Suppressor macrophage treated with lipopolysaccharide for 4 hours (primary cell): ENCODE results near the gene SLC22A5.
"Not testable (repeated sequence)": the region's sequence is repeated elsewhere in the genome, so short reads cannot be mapped to it uniquely, and the experiment has no call there.

ENCODE experiments used
- DNase-seq: peaks from one replicate; pipeline ENCODE4 v3.0.0-alpha.2; 2020

SLC22A5 gene

GRCh38 chr5:132389051-132389331, 19.5 kb downstream of the SLC22A5 start:
- no peak for DNase-seq

DNA sequence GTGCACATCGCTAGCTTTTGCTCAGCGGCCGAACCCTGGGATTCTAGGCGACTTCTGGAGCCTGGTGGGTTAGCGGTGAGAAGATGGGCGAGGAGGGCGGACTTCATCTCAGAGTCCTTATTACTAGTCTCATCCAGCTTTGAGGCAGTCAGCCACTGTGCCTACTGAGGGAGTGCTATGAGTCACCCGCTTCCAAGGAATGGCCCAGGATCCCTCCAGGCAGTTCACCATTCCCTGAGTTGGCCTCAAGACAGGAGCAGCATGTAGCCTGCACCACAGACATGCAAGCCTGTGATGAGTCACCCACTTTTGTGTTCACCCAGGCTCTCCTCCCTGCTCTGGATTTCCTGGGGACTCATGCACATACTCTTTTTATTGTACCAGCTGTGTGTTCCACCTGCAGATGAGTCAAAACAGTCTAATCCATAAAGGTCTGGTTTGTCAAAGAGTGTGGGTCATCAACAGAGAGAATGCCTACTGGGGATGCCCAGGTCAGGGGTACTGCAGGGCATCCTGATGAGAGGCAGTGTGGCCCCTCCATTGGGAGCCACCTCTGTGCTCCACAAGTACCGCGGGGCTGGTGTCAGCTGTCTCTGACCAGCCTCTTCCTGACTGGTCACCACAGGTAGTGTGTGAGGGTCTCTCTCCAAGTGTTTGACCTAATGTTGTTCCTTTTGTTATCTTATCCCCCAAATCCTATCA, 20.2 kb downstream of the SLC22A5 start:
- DNase-seq, result peak; percentile 39

DNA sequence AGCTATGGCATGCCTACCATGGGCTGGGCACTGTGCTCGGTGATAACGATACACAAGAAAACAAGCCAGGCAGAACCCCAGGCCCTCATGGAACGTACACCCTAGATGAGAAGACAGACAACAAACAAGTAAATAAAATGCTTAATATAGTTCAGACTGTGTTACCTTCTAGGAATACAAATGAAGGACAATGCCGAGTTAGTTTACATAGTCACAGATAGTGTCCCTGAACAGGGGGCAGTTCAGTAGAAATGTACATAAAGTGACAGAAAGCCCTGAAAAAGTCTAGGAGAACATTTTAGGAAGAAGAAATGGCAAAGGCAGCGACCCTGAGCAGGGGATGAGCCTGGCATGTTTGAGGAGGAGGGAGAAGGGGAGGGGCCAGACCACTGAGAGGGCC, 21.7 kb downstream of the SLC22A5 start:
- no peak for DNase-seq

GRCh38 chr5:132391870-132392269, 22.4 kb downstream of the SLC22A5 start:
- no peak for DNase-seq

GRCh38 chr5:132392411-132392810, 22.9 kb downstream of the SLC22A5 start:
- DNase-seq, result no peak

GRCh38 chr5:132392978-132393825, 23.7 kb downstream of the SLC22A5 start:
- DNase-seq, result no peak

DNA sequence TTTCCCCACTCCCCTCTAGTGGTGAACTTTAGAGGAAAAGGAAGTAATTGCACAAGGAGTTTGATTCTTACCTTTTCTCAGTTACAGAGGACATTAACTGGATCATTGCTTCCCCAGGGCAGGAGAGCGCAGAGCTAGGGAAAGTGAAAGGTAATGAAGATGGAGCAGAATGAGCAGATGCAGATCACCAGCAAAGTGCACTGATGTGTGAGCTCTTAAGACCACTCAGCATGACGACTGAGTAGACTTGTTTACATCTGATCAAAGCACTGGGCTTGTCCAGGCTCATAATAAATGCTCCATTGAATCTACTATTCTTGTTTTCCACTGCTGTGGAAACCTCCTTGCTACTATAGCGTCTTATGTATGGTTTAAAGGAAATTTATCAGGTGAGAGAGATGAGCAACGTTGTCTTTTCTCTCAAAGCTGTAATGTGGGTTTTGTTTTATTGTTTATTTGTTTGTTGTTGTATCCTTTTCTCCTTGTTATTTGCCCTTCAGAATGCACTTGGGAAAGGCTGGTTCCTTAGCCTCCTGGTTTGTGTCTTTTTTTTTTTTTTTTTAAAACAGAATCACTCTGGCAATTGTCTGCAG, 25.3 kb downstream of the SLC22A5 start:
- DNase-seq, result no peak

DNA sequence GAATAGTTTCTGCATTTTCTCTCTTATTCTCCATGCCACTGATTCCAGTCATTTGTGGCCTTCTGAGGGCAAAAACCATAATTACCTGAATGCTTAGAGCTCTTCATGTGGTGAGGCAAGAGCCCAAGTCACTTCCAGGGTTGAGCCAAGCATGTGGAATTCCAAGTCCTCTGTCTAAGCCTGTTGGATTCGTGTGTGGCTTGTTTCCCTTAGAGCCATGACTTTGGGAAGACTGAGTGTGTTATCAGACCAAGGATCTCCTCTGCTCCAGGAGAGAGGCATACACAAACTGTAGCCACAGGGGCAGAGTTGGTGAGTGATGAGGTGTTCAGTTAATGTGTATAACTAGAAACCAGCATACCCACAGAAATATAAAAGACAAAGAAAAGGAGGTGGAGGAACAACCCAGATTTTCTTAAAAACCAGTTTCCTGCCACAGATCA, 27.1 kb downstream of the SLC22A5 start:
- no peak for DNase-seq

GRCh38 chr5:132397224-132397623, 27.7 kb downstream of the SLC22A5 start:
- no peak for DNase-seq

- DNase-seq, result not testable (repeated sequence)
Observed at GRCh38 chr5:132397936-132398675, 28.6 kb downstream of the SLC22A5 start.

DNA sequence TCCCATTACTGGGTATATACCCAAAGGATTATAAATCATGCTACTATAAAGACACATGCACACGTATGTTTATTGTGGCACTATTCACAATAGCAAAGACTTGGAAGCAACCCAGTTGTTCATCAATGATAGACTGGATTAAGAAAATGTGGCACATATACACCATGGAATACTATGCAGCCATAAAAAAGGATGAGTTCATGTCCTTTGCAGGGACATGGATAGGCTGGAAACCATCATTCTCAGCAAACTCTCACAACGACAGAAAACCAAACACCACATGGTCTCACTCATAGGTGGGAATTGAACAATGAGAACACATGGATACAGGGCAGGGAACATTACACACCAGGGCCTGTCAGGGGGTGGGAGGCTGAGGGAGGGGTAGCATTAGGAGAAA, 34.5 kb downstream of the SLC22A5 start:
- DNase-seq, result not testable (repeated sequence)

- no peak for DNase-seq
Observed at GRCh38 chr5:132405646-132406045, 36.1 kb downstream of the SLC22A5 start.

DNA sequence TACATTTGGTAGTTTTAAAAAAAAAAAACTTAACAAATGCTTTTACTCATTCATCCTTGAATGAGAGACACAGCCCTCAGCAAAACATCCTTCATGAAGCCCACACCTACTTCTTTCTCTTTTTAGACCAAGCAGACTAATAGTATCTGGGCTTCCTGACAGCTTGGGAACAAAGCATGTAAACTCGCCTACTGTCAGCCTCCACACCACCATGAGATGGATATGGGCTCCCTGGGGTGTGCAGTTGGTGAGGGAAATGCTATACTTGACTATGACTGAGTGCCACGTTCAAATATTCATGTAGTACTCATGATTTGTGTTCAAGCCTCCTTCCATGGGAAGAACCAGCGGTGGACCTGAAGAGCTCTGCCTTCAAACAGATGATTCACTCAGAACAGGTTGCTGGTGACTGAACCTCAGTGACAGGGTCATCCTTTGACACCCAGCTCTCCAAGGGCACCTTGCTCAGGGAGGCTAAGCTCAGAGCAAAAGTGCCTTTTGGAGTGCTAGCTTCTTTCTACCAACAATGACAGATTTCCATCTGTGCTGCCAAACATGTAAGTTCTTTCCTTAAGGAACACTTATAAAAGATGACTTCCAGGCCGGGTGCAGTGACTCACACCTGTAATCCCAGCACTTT, 36.8 kb downstream of the SLC22A5 start:
- no peak for DNase-seq

GRCh38 chr5:132407970-132408369, 38.5 kb downstream of the SLC22A5 start:
- no peak for DNase-seq

GRCh38 chr5:132408456-132408855, 38.9 kb downstream of the SLC22A5 start:
- DNase-seq, result no peak

DNA sequence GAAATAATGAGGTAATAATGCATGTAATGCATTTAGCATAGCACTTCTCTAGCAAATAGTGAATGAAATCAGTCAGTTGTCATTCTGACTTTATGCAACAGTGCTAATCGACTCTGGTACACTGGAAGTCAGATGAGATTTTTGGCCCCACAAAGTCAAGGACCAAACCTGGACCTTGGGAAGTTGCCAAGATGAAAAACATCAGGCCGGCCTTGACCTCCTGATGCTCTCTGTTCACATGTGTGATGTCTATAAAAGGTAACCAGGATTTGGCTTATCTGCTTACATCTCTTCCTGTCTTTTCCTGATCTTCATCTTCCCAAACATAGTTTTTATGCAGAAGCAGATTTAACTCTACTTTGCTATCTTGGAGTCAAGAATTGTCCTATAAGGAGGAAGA, 39.5 kb downstream of the SLC22A5 start:
- no peak for DNase-seq

DNA sequence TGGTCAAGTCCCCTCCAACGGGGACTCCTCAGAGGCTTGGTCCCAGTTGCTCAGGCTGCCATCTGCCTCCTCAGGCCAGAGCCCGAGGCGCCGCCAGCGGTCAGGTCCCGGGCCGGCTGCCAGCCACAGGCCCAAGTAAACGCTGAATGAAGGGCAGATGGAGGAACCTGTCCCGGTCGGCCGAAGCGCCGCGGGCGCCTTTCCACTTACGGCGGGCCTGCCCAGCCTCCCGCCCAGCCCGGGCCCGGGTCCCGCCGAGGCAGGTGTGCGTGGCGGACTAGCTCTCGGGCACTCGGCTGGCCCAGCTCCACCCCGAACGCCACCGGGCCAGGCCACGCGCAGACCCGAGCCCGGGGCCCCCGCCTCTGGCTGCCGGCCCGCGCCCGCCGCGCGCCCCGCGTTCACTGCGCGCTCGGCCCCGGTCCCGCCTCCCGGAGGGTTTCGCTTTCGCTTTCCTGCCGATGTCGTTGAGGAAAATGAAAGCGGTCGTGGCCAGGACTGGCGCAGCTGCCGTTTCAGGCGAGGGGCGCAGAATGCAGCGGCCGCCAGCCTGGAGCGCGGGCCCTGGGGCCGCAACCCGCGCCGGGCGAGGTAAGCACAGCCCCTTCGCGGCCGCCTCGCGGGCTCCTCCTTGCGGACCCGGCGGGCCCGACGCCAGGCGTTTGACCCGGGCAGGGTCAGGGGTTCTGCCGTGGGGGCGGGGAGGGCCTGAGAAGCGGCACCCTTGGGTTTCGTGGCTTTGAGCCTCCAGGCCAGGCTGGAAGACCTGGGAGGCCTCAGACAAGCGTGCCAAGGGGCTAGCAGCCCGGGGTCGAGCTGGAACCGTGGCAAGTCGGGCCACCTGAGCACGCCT, 41.2 kb downstream of the SLC22A5 start:
- DNase-seq, result peak; percentile 96

- DNase-seq, result no peak
Observed at GRCh38 chr5:132411304-132412013, 41.9 kb downstream of the SLC22A5 start.

DNA sequence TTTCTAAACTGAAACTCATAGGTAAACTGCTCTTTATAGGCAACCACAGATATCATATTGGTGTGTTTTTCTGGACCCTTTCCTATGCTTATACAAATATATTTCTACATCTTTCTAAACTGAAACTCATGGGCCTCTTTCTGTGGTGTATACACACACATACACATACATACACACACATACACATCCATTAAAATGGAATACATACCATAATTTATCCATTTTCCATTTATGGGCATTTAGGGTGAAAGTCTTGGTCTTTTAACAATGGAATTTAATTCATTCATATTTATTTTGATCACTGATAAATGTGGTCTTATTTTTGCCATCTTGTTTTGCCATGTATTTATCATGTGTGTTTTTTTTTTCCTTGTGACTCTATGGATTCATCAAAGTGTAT, 44.1 kb downstream of the SLC22A5 start:
- DNase-seq, result no peak

DNA sequence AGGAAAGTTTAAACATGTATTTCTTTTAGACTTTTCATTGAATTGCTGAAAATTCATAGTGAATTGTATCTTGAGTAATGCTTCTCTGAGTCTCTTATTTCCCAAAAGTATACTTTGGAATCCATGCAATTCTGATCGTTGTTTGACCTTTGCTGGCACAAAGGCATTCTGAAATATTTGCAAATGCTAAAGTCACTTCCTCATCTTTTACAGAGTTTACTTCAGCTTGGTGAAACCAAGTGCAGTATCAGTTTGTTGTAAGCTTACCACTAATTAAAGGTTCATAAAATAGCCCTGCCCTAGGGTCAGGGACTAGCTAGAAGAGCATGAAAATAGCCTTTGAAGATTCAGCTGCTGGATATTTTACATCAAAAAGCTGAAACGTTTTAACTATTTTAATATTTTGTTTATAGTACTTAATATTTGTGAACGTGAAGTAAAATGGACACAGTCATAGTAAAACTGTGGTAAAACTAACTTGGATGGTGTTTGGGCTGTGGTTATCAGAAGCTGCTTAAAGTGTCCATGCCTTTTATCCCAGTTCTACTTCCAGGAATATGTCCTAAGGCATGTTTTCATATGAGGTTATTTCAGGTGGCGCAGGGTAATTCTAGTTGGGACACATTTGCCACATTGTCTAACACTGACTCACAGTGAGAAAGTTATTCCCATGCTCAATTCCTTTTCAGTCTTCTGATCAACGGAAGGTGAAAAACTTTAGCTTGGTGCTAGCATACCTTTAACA, 45.3 kb downstream of the SLC22A5 start:
- DNase-seq, result peak; percentile 78
